Keratinocyte (primary cell): Measurements from ENCODE around the gene SLC7A5. TPM values are rescaled to one million over a fixed set of nuclear protein-coding genes. Genes with fewer than 3 reads are reported as not detected.
"Not testable (repeated sequence)": the region's sequence is repeated elsewhere in the genome, so short reads cannot be mapped to it uniquely, and the experiment has no call there.

ENCODE experiments used
- DNase-seq: peaks from one replicate; pipeline ENCODE4 v3.0.0-alpha.2; 2011; ENCODE audit warnings: low read depth, missing footprints, low spot score
- FAIRE-seq: peaks from 2 replicates; lab custom pipeline; 2011; peaks lifted over from hg19 to GRCh38; lab: Jason Lieb, UNC
- H2AFZ ChIP-seq: 2 replicates; pipeline ENCODE4 v1.6.0; 2012; ENCODE audit warnings: low read length, control low read depth, inconsistent platforms; ENCODE audit not compliant: control insufficient read depth
- H3K27ac ChIP-seq: 2 replicates; pipeline ENCODE4 v1.5.1; 2011; ENCODE audit warnings: low read length; ENCODE audit not compliant: control insufficient read depth, insufficient read depth
- H3K27me3 ChIP-seq: 3 replicates; pipeline ENCODE4 v1.6.0; 2011; ENCODE audit warnings: low read length; ENCODE audit not compliant: control insufficient read depth, insufficient read depth; ENCODE audit errors: extremely low read depth
- H3K36me3 ChIP-seq, 2 experiments: 2 replicates in 1 of 2; 3 replicates in 1 of 2; pipeline ENCODE4 v1.5.1; 2011; ENCODE audit warnings: low read length in 2 of 2, mild to moderate bottlenecking in 1 of 2; ENCODE audit not compliant: control insufficient read depth in 2 of 2, insufficient read depth in 2 of 2; ENCODE audit errors: extremely low read depth in 1 of 2
- H3K4me1 ChIP-seq: 3 replicates; pipeline ENCODE4 v1.5.1; 2011; ENCODE audit warnings: low read length; ENCODE audit not compliant: control insufficient read depth, insufficient read depth; ENCODE audit errors: extremely low read depth
- H3K4me2 ChIP-seq: 3 replicates; pipeline ENCODE4 v1.6.0; 2011; ENCODE audit warnings: low read depth, low read length; ENCODE audit not compliant: control insufficient read depth, insufficient read depth; ENCODE audit errors: extremely low read depth
- H3K4me3 ChIP-seq, 3 experiments: fragments of 200-600 bp in 1 of 3; sonication (generic) in 1 of 3; 2 replicates in 2 of 3; 3 replicates in 1 of 3; pipeline ENCODE4 v1.5.1; 2011 to 2016; ENCODE audit warnings: low read length in 3 of 3, mild to moderate bottlenecking in 3 of 3, control low read depth in 2 of 3, inconsistent platforms in 1 of 3, low read depth in 1 of 3, mixed read lengths in 1 of 3, mixed run types in 1 of 3, moderate library complexity in 1 of 3; ENCODE audit not compliant: control insufficient read depth in 2 of 3, insufficient read depth in 2 of 3; ENCODE audit errors: extremely low read depth in 1 of 3
- H3K79me2 ChIP-seq: 2 replicates; pipeline ENCODE4 v1.6.0; 2012; ENCODE audit warnings: low read length; ENCODE audit not compliant: control insufficient read depth, insufficient read depth
- H3K9ac ChIP-seq: 3 replicates; pipeline ENCODE4 v1.6.0; 2011; ENCODE audit warnings: low read length; ENCODE audit not compliant: control insufficient read depth, insufficient read depth; ENCODE audit errors: extremely low read depth
- H3K9me1 ChIP-seq: 3 replicates; pipeline ENCODE4 v1.6.0; 2011; ENCODE audit warnings: low read length; ENCODE audit not compliant: control insufficient read depth, insufficient read depth; ENCODE audit errors: extremely low read depth
- H3K9me3 ChIP-seq: 2 replicates; pipeline ENCODE4 v1.5.1; 2012; ENCODE audit warnings: low read depth, low read length; ENCODE audit not compliant: control insufficient read depth
- H4K20me1 ChIP-seq: 3 replicates; pipeline ENCODE4 v1.6.0; 2011; ENCODE audit warnings: low read length; ENCODE audit not compliant: control insufficient read depth, insufficient read depth; ENCODE audit errors: extremely low read depth
- CTCF ChIP-seq, 3 experiments: IDR thresholded peaks in 1 of 3; conservative IDR thresholded peaks in 1 of 3; optimal IDR thresholded peaks in 1 of 3; 2 replicates in 2 of 3; 3 replicates in 1 of 3; pipeline versions ENCODE3 to v1.5.1; 2011; ENCODE audit warnings: low read length in 3 of 3, mild to moderate bottlenecking in 3 of 3, moderate library complexity in 2 of 3, control low read depth in 1 of 3, inconsistent platforms in 1 of 3; ENCODE audit not compliant: insufficient read depth in 2 of 3; ENCODE audit errors: extremely low read depth in 1 of 3
- EZH2 ChIP-seq: IDR thresholded peaks from one replicate; pipeline ENCODE4 v1.6.1; 2012; ENCODE audit warnings: inconsistent platforms, mild to moderate bottlenecking, low read length, moderate library complexity
- dilution Hi-C: fragments of 300-500 bp; cut with MboI; formaldehyde crosslinking; loops from one replicate; pipeline ENCODE4 v1.7.0; 2020; ENCODE audit warnings: low sequenced_read_pairs; ENCODE audit not compliant: extremely low pct_ligation_motif_present
- polyA plus RNA-seq, 5 experiments: library from polyadenylated mRNA; depleted of rRNA in 3 of 5; stranded (reverse) in 3 of 5; stranded (forward) in 1 of 5; unstranded in 1 of 5; fragments of >200 nt; gene quantifications; 1 replicate in 1 of 5; 2 replicates in 3 of 5; 3 replicates in 1 of 5; pipeline versions ENCODE4 v1.2.1 to v1.2.3, GENCODE V29; 2011 to 2012; ENCODE audit warnings: missing spikeins in 2 of 5, low read depth in 1 of 5, low replicate concordance in 1 of 5

SLC7A5 gene
- polyA plus RNA-seq, 1 donor (not counting 4 experiments of a cell fraction or from before 2014, with no cell fraction given) = 114 TPM

GRCh38 chr16:87858151-87858993, 10.9 kb downstream of the SLC7A5 start:
- Histone ChIP-seq H3K79me2 (peaks cover 95% of the 10 kb centered on the region), H4K20me1 (peaks cover 74% of the 10 kb centered on the region), H3K4me1 (peaks cover 70% of the 10 kb centered on the region), H3K36me3 (peaks cover 9 to 35% of the 10 kb centered on the region in 2 experiments)
- DNase-seq, H3K9me1 ChIP-seq, FAIRE-seq, H2AFZ ChIP-seq, dilution Hi-C loops, H3K27me3 ChIP-seq, H3K27ac ChIP-seq, H3K9me3 ChIP-seq, H3K4me2 ChIP-seq, H3K4me3 ChIP-seq, H3K9ac ChIP-seq: not testable (repeated sequence)

GRCh38 chr16:87856791-87857228, 12.5 kb downstream of the SLC7A5 start:
- Histone ChIP-seq H3K4me1 (peaks cover 78% of the 10 kb centered on the region), H4K20me1 (peaks cover 59% of the 10 kb centered on the region), H3K36me3 (peaks cover 13 to 45% of the 10 kb centered on the region in 2 experiments), H3K27me3 (no peaks in the 10 kb centered on the region), H3K4me2 (no peak overlapping the region), H3K27ac (no peak overlapping the region), H3K4me3 (no peak overlapping the region), H2AFZ (no peak overlapping the region), H3K9me1 (no peaks in the 10 kb centered on the region), H3K9ac (no peak overlapping the region), H3K79me2 (peaks cover 95% of the 10 kb centered on the region), H3K9me3 (no peaks in the 10 kb centered on the region)
- TF ChIP-seq EZH2 (no peak), CTCF (optimal IDR thresholded peaks at IDR 0.05 in 1 of 3, IDR thresholded peaks at IDR 0.05 in 1 of 3, conservative IDR thresholded peaks at IDR 0.05 in 1 of 3; ENCODE audit: extremely low read depth in 1 of 3, insufficient read depth in 2 of 3, low read length in 3 of 3) (no peak)
- DNase-seq (no peak), FAIRE-seq (no peak)
- dilution Hi-C loops = no loop called here
